ENCODE data around the gene PHAX.
A peak's percentile ranks its signal among the peaks of the same experiment; 100 is the strongest.
"Not testable (repeated sequence)": the region's sequence is repeated elsewhere in the genome, so short reads cannot be mapped to it uniquely, and the experiment has no call there.

Gene PHAX

DNA sequence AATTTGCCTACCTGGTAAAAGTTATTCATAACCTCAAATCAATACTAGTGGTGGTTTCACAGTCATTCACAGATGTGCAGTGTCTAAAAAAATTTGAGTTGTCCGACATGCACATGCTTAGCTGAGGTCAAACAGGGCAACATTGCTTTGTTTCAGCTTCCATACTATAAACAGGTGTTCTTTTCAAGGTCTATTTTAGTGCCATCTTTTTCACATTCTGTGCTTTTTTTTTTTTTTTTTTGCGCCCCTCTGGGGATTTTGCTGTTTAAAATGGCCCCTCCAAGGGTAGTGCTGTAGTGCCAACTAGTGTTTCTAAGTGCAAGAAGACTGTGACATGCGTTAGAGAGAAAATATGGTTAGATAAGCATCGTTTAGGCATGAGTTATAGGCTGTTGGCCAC lies 14.5 kb downstream of the PHAX start:
- Mint-ChIP-seq H3K27me3 (no peaks in the 10 kb centered on the region), H3K4me1 (ENCODE audit: low read depth in 2 of 2) (peaks cover 16 to 21% of the 10 kb centered on the region in 2 donors), H3K4me3 (no peak overlapping the region), H3K36me3 (ENCODE audit: insufficient read depth) (peaks cover 75% of the 10 kb centered on the region), H3K9me3 (no peaks in the 10 kb centered on the region), H3K27ac (peak overlapping the region; percentile 41 to 80)
- ATAC-seq (replicated peaks) (no peak), DNase-seq (no peak)

DNA sequence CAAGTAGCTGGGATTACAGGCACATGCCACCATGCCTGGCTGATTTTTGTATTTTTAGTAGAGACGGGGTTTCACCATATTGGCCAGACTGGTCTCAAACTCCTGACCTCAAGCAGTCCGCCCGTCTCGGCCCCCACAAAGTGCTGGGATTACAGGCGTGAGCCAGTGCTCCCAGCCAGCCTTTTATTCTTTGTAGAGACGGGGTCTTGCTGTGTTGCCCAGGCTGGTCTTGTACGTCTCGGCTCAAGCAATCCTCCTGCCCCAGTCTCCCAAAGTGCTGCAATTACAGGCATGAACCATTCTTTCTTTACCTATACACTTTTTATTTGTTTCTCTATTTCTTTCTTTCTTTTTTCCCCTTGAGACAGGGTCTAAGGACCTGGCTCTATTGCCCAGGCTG lies 16.9 kb downstream of the PHAX start:
- H3K4me3 Mint-ChIP-seq; DNase-seq; H3K4me1 Mint-ChIP-seq (ENCODE audit: low read depth in 2 of 2); H3K9me3 Mint-ChIP-seq; ATAC-seq (replicated peaks); H3K27me3 Mint-ChIP-seq: not testable (repeated sequence)
- Mint-ChIP-seq H3K36me3 (ENCODE audit: insufficient read depth) (peaks cover 77% of the 10 kb centered on the region), H3K27ac (peak overlapping the region in 1 of 2 donors; percentile 35)

DNA sequence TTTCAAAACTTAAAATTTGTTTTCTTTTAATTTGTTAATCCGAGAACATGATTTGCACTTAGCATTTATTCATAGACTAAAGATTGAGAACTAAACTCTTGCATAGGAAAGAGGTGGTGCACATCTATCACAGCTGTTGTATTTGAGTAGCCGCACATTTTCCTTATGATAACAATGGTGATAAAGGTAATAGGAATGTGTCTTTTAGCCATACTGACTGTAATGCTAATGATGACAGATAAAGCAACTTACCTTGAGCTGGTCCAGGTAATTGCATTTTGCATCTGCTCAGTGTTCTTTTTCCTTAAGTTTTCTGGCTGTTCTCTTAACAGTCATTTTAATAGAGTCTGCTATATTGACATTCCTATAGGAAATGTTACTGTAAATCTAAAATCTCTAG lies 19.0 kb downstream of the PHAX start:
- no peak for ATAC-seq (replicated peaks)
- Mint-ChIP-seq H3K4me3 (no peak overlapping the region), H3K4me1 (ENCODE audit: low read depth in 2 of 2) (peaks cover 3 to 8% of the 10 kb centered on the region in 2 donors), H3K27ac (peak overlapping the region in 1 of 2 donors; percentile 28), H3K27me3 (no peaks in the 10 kb centered on the region), H3K36me3 (ENCODE audit: insufficient read depth) (peaks cover 77% of the 10 kb centered on the region), H3K9me3 (no peaks in the 10 kb centered on the region)
- no peak for DNase-seq

DNA sequence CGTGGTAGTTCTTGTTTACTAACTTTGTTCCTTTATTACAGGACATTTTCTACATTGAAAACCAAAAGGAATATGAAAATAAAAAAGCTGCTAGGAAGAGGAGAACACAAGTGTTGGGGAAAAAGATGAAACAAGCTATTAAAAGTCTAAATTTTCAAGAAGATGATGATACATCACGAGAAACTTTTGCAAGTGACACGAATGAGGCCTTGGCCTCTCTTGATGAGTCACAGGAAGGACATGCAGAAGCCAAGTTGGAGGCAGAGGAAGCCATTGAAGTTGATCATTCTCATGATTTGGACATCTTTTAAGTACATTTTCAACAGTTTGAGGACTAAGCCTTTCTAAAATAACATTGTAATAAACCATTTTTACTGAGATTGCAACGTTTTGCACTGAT lies 23.8 kb downstream of the PHAX start:
- no peaks in the 10 kb centered on the region for H3K27me3 Mint-ChIP-seq
- ATAC-seq (replicated peaks) (no peak), DNase-seq (no peak)
- H3K4me3 Mint-ChIP-seq, result no peak overlapping the region
- peak overlapping the region in 1 of 2 donors; percentile 3 for H3K27ac Mint-ChIP-seq
- peaks cover 69% of the 10 kb centered on the region for H3K36me3 Mint-ChIP-seq (ENCODE audit: insufficient read depth)
- no peaks in the 10 kb centered on the region for H3K9me3 Mint-ChIP-seq
- no peaks in the 10 kb centered on the region for H3K4me1 Mint-ChIP-seq (ENCODE audit: low read depth in 2 of 2)

DNA sequence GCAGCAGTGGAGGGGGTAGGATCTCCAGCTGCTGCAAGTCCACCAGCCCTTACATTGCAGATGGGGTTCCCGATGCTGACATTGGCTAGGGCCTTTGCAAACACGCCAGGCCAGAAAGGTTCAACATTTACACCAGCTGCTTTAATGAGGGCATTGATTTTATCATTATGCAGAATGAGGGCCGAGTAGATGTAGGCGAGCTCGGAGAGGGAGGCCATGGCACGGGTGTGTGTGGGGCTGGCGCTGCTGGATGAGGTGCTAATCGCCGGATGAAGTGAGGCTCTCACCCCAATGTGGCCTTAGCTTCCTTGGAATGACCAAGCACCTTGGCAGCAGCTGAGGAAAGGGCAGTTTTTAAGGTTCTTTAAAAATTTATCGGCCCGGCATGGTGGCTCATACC lies 27.4 kb downstream of the PHAX start:
- Mint-ChIP-seq H3K27me3 (no peaks in the 10 kb centered on the region), H3K4me3 (no peak overlapping the region), H3K9me3 (no peaks in the 10 kb centered on the region), H3K27ac (peak overlapping the region in 1 of 2 donors; percentile 59), H3K4me1 (ENCODE audit: low read depth in 2 of 2) (no peaks in the 10 kb centered on the region), H3K36me3 (ENCODE audit: insufficient read depth) (peaks cover 40% of the 10 kb centered on the region)
- DNase-seq (no peak), ATAC-seq (replicated peaks) (no peak)

DNA sequence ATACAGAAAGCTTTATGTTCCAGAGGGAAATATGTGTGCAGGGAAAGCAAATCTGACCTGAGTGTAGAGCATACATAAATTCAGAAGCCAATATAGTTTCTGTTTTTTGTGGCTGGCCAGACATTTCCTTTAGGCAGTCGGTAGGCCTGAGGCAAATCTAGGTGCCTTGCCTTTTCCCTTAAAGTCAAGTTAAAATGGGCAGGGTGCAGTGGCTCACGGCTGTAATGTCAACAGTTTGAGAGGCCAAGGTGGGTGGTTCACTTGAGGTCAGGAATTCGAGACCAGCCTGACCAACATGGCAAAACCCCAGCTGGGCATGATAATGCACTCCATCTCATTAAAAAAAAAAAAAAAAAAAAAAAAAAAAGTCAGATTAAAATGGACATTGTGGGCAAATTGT lies 31.2 kb downstream of the PHAX start:
- DNase-seq, result no peak
- Mint-ChIP-seq H3K36me3 (ENCODE audit: insufficient read depth) (peaks cover 9% of the 10 kb centered on the region), H3K27ac (no peak overlapping the region), H3K4me1 (ENCODE audit: low read depth in 2 of 2) (no peaks in the 10 kb centered on the region), H3K27me3 (no peaks in the 10 kb centered on the region), H3K4me3 (no peak overlapping the region), H3K9me3 (no peaks in the 10 kb centered on the region)
- ATAC-seq (replicated peaks), result no peak

DNA sequence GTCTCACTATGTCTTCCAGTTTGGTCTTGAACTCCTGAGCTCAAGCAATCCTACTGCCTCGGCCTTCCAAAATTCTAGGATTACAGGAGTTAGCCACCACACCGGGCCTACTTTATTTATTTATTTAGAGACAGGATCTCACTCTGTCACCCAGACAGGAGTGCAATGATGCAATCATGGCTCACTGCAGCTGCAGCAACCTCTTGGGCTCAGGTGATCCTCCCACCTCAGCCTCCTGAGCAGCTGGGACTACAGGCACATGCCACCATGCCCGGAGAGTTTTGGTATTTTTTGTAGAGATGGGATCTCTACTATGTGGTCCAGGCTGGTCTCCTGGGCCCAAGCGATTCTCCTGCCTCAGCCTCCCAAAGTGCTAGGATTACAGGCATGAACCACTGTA lies 32.8 kb downstream of the PHAX start:
- ATAC-seq (replicated peaks), result no peak
- DNase-seq, result no peak
- Mint-ChIP-seq H3K4me1 (ENCODE audit: low read depth in 2 of 2) (no peaks in the 10 kb centered on the region), H3K27me3 (no peaks in the 10 kb centered on the region), H3K4me3 (no peak overlapping the region), H3K9me3 (no peaks in the 10 kb centered on the region), H3K27ac (no peak overlapping the region), H3K36me3 (ENCODE audit: insufficient read depth) (no peaks in the 10 kb centered on the region)

DNA sequence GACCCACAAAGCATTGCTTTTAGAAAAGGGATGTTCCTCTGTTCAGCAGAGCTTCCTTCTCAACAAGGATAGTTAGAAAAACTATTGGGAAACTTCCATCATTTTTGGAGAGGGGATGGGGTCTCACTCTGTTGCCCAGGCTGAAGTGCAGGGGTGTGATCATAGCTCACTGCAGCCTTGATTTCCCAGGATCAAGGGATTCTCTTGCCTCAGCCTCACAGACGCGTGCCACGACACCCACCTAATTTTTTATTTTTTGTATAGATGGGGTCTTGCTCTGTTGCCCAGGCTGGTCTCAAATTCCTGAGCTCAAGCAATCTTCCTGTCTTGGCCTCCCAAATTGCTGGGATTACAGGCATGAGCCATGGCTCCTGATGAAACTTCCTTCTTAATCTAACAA lies 34.8 kb downstream of the PHAX start:
- no peak overlapping the region for H3K4me3 Mint-ChIP-seq
- no peaks in the 10 kb centered on the region for H3K4me1 Mint-ChIP-seq (ENCODE audit: low read depth in 2 of 2)
- no peak overlapping the region for H3K27ac Mint-ChIP-seq
- no peaks in the 10 kb centered on the region for H3K9me3 Mint-ChIP-seq
- H3K27me3 Mint-ChIP-seq, result peaks cover 0 to 3% of the 10 kb centered on the region in 2 donors
- ATAC-seq (replicated peaks), result no peak
- DNase-seq, result no peak
- H3K36me3 Mint-ChIP-seq (ENCODE audit: insufficient read depth), result no peaks in the 10 kb centered on the region

DNA sequence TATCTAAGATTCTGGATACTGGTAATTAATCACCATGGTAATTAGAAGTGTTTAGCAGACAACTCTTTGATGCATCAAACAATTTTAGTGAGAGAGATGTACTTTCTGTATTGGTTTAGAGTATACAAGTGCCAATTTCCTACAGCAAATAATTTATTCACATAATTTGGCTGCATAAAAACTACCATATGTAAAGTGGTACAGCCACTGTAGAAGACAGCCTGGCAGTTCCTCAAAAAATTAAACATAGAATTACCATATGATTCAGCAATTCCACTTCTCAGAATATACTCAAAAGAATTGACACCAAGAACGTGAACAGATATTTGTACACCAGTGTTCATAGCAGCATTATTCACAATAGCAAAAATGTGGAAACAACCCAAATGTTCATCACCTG lies 36.2 kb downstream of the PHAX start:
- Mint-ChIP-seq H3K4me1 (ENCODE audit: low read depth in 2 of 2) (no peaks in the 10 kb centered on the region), H3K27me3 (peaks cover 0 to 7% of the 10 kb centered on the region in 2 donors), H3K36me3 (ENCODE audit: insufficient read depth) (no peaks in the 10 kb centered on the region), H3K4me3 (no peak overlapping the region), H3K27ac (no peak overlapping the region), H3K9me3 (no peaks in the 10 kb centered on the region)
- ATAC-seq (replicated peaks) (no peak), DNase-seq (no peak)

DNA sequence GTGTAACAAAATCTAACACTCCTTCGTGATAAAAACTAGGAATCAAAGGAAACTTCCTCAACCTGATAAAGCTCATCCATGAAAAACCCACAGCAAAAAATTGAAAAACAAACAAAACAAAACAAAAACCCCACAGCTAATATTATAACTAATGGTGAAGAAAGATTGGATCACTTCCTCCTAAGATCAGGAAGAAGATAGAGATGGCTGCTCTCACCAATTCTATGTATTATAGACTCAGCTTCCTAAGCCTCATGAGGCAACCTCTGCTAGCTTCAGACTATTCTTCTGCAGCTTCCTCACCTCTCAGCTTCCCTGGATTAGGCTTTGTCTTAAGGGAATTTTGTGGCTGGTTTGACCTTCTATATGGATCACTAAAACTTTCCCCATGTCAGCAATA lies 40.1 kb downstream of the PHAX start:
- no peak for ATAC-seq (replicated peaks)

DNA sequence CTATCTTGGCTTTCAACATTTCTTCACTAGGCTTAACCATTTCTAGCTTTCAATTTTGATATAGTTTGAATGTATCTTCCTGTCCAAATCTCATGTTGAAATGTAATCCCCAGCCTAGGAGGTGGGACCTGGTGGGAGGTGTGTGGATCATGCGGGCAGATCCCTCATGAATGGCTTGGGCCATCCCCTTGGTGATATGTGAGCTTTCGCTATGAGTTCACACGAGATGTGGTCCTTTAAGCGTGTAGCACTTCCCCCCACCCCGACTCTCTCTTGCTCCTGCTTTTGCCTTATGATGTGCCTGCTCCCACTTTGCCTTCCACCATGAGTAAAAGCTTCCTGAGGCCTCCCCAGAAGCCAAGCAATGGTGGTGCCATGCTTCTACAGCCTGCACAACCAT lies 40.6 kb downstream of the PHAX start:
- Mint-ChIP-seq H3K4me1 (ENCODE audit: low read depth in 2 of 2) (no peaks in the 10 kb centered on the region), H3K4me3 (no peak overlapping the region), H3K36me3 (ENCODE audit: insufficient read depth) (no peaks in the 10 kb centered on the region), H3K9me3 (peaks cover 0 to 4% of the 10 kb centered on the region in 2 donors), H3K27me3 (peaks cover 0 to 14% of the 10 kb centered on the region in 2 donors), H3K27ac (no peak overlapping the region)
- DNase-seq (no peak), ATAC-seq (replicated peaks) (no peak)

More for the DNA sequence above, 40.1 kb downstream of the PHAX start:
- Mint-ChIP-seq H3K4me3 (no peak overlapping the region), H3K4me1 (ENCODE audit: low read depth in 2 of 2) (no peaks in the 10 kb centered on the region), H3K27ac (no peak overlapping the region), H3K9me3 (peaks cover 0 to 4% of the 10 kb centered on the region in 2 donors), H3K36me3 (ENCODE audit: insufficient read depth) (no peaks in the 10 kb centered on the region), H3K27me3 (peaks cover 0 to 14% of the 10 kb centered on the region in 2 donors)
- DNase-seq, result no peak

DNA sequence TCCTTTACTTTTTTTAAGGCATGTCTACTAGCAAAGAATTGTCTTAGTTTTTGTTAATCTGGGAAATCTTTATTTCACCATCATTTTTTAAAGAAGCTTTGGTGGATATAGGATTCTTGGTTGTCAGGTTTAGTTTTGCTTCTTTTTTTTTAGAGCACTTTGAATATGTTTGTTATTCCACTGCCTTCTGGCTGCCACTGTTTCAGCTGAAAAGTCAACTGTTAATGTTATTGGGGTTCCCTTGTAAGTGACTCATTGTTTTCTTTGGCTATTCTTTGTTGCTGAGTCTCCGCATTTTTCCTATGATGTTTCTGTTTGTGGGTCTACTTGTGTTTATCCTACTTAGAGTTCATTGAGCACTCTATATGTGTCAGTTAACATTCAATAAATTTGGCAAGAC lies 44.4 kb downstream of the PHAX start:
- Mint-ChIP-seq H3K27me3 (peaks cover 24 to 36% of the 10 kb centered on the region in 2 donors), H3K4me3 (no peak overlapping the region), H3K36me3 (ENCODE audit: insufficient read depth) (no peaks in the 10 kb centered on the region), H3K4me1 (ENCODE audit: low read depth in 2 of 2) (no peaks in the 10 kb centered on the region), H3K27ac (no peak overlapping the region), H3K9me3 (peaks cover 0 to 4% of the 10 kb centered on the region in 2 donors)
- ATAC-seq (replicated peaks) (no peak), DNase-seq (no peak)

DNA sequence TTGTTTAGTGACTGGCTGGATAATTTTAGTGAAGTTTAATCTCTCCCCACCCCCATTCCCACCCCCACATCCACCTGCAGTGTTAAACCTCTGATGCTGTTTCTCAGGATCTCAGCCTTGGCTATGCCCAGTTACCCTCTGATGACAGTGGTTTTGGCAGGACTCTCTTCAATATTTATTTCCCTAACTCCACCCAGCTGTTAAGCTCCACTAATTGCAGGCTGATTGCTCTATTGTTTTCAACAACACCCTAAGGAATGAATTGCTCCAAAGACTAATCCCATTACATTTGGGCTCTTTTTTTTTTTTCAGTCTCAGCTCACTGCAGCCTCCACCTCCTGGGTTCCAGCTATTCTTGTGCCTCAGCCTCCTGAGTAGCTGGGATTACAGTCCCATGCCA lies 46.3 kb downstream of the PHAX start:
- H3K4me3 Mint-ChIP-seq, result no peak overlapping the region
- no peak for ATAC-seq (replicated peaks)
- H3K27me3 Mint-ChIP-seq, result peaks cover 30 to 35% of the 10 kb centered on the region in 2 donors
- no peaks in the 10 kb centered on the region for H3K4me1 Mint-ChIP-seq (ENCODE audit: low read depth in 2 of 2)
- DNase-seq, result no peak
- no peak overlapping the region for H3K27ac Mint-ChIP-seq
- peaks cover 0 to 4% of the 10 kb centered on the region in 2 donors for H3K9me3 Mint-ChIP-seq
- no peaks in the 10 kb centered on the region for H3K36me3 Mint-ChIP-seq (ENCODE audit: insufficient read depth)

DNA sequence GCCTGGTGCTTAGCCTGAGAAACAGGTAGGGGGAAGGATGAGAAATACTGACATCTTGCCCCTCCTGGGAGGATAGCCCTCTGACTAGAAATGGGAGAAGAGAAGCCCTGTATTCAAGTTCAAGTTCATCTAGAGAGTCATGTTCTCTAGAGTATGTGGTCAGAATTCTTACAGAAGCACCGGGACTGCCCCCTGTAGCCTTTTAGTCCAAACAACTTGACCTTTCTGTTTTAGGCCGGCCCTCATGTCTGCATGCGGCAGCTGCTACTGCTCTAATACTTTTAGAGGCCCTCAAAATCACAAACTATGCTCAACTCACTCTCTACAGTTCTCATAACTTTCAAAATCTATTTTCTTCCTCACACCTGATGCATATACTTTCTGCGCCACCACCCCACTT lies 47.7 kb downstream of the PHAX start:
- Mint-ChIP-seq H3K36me3 (ENCODE audit: insufficient read depth) (no peaks in the 10 kb centered on the region), H3K9me3 (peaks cover 0 to 4% of the 10 kb centered on the region in 2 donors), H3K27ac (no peak overlapping the region), H3K27me3 (peaks cover 30 to 35% of the 10 kb centered on the region in 2 donors), H3K4me3 (no peak overlapping the region), H3K4me1 (ENCODE audit: low read depth in 2 of 2) (no peaks in the 10 kb centered on the region)
- DNase-seq (no peak), ATAC-seq (replicated peaks) (no peak)

DNA sequence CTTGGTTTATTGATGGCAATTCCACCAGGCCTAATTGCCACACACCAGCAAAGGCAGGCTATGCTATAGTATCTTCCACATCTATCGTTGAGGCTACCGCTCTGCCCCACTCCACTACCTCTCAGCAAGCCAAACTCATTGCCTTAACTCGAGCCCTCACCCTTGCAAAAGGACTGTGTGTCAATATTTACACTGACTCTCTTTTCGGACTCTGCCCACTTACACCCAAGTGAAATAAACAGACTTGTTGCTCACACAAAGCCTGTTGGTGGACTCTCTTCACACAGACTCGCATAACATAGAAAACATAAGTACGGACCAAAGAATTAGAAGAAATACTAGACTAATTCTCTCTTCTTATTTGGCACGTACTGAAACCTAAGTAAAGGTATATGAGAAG lies 48.3 kb downstream of the PHAX start:
- not testable (repeated sequence) for H3K4me1 Mint-ChIP-seq (ENCODE audit: low read depth in 2 of 2); H3K9me3 Mint-ChIP-seq; DNase-seq; H3K27ac Mint-ChIP-seq; ATAC-seq (replicated peaks); H3K4me3 Mint-ChIP-seq; H3K36me3 Mint-ChIP-seq (ENCODE audit: insufficient read depth)
- H3K27me3 Mint-ChIP-seq, result peaks cover 30 to 35% of the 10 kb centered on the region in 2 donors

All from effector memory CD8-positive, alpha-beta T cell (primary cell).